Measurements from ENCODE around the gene VAMP8.
"Not testable (repeated sequence)": the region's sequence is repeated elsewhere in the genome, so short reads cannot be mapped to it uniquely, and the experiment has no call there.

Gene VAMP8

DNA sequence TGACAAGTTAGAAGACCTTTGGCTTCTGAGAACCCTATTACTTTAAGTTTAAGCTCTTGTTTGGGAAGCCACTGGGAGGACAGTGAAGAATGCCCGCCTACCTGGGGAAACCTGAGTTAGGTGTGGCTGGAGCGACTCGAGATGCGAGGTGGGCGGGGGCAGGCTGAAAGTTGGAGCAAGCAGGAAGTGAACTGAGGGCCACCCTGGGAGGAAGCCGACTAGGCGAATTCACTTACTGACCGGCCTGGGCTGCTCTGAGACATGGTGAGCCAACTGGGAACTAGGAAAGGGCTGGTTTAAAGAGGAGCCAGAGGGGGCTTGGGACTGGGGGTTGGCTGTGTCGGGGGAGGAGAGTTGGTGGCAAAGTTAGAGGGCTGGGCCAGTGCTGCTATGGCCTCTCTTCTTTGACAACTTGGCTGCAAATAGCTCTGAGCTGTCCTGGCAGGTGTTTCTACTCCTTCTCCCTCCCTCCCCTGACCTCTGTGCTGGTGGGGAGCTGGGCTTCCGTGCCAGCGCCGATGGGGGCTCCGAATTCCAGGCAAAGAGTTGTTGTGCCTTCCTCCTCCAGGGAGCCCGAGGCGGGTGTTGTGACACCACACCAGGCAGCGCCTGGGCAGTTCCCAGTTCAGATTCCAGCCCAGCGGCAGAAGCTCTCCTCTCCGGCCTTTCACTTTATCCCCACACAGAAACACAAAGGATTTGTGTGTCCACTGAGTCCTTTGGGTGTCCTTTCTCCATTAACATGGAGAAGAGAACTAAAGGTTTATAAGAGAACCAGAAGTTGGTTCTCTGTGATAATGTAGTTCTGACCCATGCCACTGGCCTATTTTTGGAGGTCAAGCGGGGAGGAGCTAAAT, at the start of gene VAMP8:
Gene VAMP8, plus strand, starts transcription at position 201 of the 857 bp plus-strand sequence. Its CDS starts 61 bp downstream, at position 262.
- DNase-seq: no peak

DNA sequence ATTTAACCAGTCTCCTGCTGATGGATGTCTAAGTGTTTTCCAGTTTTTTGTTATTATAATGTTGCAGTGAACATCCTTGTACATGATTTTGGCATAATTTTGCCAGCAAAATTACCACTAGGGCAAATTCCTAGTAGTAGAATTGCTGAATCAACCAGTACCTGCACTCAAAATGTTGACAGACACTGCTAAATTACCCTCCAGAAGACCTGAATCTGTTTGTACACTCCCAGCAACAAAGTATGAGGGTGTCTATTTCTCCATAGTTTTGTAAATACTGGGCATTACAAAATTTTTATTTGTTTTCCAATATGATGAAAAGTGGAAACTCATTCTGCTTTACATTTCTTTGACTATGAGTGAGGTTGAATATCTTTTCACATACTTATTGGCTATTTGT, 49.6 kb upstream of the VAMP8 start:
- DNase-seq: no peak

DNA sequence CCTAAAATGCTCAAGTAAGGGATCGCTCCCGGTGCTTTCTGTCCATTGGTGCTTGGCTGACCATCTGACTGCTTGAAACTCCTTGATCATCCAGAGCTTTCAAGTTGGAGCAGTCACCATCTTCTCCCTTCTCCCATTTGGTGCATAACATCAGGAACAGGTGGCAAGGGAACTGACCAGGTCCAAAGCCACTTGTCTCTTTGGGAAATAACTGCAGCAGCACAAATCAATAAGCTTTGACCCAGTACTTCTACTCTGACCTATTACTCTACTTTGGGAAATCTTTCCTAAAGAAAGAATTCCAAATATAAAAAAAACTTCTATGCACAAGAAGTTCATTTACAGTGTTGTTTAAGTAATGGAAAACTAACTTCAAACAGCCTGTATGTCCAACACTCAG, 49.0 kb upstream of the VAMP8 start:
- DNase-seq: no peak

DNA sequence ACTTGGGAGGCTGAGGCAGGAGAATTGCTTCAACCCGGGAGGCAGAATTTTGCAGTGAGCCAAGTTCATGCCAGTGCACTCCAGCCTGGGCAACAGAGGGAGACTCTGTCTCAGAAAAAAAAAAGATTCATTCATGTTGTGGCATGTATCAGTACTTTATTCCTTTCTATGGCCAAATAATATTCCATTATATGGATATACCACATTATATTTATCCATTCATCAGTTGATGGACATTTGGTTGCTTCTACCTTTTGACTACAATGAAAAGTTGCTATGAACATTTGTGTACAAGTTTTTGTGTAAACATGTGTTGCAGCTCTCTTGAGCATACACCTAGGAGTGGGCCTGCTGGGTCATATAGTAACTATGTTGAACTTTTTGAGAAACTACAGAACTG, 47.6 kb upstream of the VAMP8 start:
- no peak for DNase-seq

DNA sequence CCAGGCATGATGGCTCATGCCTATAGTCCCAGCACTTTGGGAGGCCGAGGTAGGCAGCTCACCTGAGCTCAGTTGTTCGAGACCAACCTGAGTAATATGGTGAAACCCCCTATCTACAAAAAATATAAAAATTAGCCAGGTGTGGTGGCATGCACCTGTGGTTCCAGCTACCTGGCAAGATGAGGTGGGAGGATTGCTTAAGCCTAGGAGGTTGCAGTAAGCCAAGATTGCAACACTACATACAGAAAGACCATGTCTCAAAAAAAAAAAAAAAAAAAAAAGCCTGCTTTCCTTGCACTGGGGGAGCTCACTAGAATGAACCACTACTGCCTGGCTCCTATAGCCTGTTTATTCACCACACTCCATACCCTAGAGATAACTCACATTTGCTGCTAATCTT, 45.8 kb upstream of the VAMP8 start:
- DNase-seq: no peak

DNA sequence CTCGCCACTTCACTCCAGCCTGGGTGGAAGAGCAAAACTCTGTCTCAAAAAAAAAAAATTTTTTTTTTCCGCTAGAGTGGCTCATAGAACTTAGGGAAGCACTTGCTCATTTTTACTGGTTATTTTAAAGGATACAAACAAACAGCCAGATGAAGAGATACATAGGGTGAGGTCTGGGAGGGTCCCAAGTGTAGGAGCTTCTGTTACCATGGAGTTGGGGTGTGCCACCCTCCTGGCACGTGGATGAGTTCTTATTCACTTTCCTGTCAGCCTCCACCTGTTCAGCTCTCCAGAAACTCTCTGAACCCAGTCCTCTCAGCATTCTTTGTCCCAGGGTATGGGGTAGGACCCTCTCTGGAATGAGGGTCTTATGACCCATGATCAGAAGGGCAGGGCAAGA, 43.3 kb upstream of the VAMP8 start:
- no peak for DNase-seq

DNA sequence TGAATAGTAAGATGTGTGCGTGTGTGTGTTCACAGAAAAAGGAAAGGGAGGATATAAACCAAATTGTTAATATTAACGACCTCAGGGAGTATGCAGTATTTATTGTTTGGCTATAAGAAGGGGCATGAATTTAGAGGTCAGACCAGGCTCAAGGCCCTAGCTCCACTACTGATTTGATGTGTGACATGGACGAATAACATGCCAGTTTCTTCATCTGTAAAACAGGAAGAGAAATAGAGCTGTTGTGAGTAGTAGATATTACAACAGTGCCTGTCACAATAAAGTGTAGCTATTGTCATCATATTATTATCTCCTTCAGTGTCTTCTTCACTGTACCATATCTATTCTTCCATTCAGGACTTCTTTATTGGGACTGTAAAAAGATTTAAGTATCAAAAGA, 42.5 kb upstream of the VAMP8 start:
- no peak for DNase-seq

GRCh38 chr2:85536479-85536878, 40.9 kb upstream of the VAMP8 start:
- peak; percentile 81 for DNase-seq

GRCh38 chr2:85537600-85538506, 39.5 kb upstream of the VAMP8 start:
- peak; percentile 43 for DNase-seq

- peak; percentile 91 for DNase-seq
These were observed 38.7 kb upstream of the VAMP8 start, which contains the start of gene MAT2A for GRCh38 chr2:85538507-85539360. Gene MAT2A (plus strand): TSS chr2:85539168. CDS start chr2:85539288, 120 bp downstream.

- DNase-seq: peak; percentile 53
These were observed 37.8 kb upstream of the VAMP8 start for GRCh38 chr2:85539361-85540132.

DNA sequence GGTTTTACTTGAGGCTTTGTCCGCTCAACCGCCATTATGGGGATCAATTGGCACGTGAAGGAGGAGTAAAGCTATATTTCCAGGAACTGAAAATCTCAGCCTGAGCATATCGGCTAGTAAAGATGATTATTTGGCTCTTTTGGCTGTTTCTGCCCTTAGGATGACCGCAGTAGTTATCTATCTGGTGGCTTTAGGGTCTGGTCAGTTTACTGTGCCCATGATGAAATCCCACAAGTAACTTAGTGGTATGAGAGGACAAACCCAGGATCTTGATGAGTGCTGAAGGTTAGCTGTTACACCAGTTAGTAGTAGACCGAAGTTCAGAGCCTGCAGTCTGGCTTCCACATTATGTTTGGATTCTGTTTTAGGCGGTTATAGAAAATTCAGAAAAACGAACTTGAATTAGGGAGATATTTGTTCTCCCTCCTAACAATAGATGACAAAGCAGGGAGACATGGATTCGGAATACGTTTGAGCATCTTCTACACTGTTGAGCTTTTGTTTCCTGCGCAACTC, 37.2 kb upstream of the VAMP8 start:
- no peak for DNase-seq

GRCh38 chr2:85541262-85541661, 36.1 kb upstream of the VAMP8 start:
- DNase-seq: no peak

- DNase-seq: no peak
These were observed 35.5 kb upstream of the VAMP8 start for GRCh38 chr2:85541753-85542457.

- no peak for DNase-seq
These were observed 34.6 kb upstream of the VAMP8 start for GRCh38 chr2:85542777-85543176.

DNA sequence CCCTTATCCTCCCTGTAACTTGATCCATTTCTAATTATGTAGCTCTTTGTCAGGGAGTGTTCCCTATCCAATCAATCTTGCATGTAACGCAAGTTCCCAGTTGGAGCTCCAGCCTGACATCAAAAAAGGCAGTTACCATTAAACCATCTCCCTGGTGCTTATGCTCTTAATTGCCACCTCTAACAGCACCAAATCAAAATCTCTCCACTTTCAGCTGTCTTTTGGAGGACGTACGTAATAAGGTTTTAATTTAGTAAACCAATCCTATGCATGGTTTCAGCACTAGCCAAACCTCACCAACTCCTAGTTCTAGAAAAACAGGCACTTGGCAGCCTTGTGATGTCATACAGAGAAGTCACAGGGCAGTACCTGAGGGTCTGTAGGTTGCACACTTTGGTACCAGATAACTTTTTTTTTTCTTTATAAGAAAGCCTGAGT, 33.1 kb upstream of the VAMP8 start:
- not testable (repeated sequence) for DNase-seq

GRCh38 chr2:85544915-85545779, 32.2 kb upstream of the VAMP8 start:
- not testable (repeated sequence) for DNase-seq

DNA sequence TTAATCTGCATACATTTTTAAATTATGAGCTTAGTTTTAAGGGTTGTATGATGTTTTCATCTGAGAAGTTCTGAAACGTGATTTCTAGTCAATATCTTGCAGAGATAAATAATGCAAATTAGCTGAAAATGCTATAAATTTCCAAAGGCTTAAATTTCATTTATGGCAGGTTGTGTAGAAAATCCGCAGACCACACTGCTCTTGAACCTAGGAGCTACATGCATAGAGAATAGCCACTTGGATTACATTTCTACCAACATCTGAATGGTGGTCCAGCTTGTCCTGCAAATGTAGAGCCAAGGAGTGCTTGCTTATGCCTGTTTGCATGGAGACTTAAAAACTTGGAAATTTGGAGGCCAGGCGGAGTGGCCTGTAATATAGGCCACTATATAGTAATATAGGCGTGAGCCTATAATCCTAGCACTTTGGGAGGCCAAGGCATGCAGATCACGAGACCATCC, 31.6 kb upstream of the VAMP8 start:
- peak; percentile 36 for DNase-seq

DNA sequence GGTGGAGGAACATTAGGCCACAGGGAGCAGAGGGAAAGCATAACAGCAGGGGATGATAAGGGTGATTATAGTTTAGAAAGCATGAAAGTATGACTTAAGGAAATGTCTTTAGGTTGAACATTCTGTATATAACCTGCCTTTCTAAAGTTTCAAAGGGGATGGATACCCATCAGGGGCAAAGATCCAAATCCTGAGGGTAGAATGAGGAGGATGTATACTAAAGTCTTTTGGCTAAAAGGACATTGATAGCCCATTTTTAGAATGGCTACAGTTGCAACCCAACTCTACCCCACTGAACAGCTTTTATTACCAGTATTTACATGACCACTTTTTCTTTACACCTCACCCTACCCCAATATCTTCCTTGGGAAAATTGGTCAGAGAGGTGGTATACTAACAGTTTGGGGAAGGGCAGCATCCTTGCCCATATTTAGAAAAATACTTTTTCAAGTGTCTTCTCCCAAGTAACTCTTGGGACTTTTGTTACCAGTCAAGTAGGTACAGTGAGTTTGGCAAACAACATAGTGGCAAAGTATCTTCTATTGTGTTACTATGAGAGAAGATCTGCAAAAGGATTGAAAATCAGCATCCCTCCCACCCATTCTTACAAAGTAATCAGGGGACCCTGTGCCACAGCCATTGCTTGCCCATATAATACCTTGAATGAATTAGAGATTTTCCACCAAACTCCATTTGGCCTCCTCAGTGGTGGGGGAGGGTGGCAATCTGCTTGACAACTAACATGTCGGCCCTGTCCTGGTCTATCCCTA, 30.1 kb upstream of the VAMP8 start:
- peak; percentile 31 for DNase-seq

Measured in EL (cell line).